NCI-H1417 (cell line): ENCODE measurements around the gene SMIM10L1.

Experiments
- DNase-seq, 3 experiments: peaks; one replicate each; lab custom pipeline; 2025; lab: John Stamatoyannopoulos, UW

SMIM10L1 gene

DNA sequence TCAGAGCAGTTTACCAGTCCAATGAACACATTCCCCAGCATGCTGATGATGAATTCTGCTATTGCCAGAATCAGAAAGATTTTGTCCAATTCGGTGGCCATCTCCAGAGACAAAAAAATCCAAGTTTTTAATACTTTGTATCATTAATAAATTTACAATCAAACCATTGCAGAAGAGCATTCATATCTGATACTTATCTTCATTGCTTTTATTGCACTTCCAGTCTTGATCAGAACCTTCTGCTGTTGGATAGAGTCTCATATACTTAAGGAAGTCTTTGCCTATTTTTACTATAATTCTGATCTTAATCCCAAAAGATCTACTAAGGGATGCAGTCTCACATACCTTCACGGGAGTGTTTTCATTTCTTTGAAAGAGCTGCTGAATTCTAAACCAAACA is 15.8 kb downstream of the SMIM10L1 start, which contains the start of gene TAS2R42:
Gene TAS2R42 (minus strand): TSS at position 101 of the 400 bp plus-strand sequence. CDS start 0 bp downstream, at position 101.
- no peak for DNase-seq

DNA sequence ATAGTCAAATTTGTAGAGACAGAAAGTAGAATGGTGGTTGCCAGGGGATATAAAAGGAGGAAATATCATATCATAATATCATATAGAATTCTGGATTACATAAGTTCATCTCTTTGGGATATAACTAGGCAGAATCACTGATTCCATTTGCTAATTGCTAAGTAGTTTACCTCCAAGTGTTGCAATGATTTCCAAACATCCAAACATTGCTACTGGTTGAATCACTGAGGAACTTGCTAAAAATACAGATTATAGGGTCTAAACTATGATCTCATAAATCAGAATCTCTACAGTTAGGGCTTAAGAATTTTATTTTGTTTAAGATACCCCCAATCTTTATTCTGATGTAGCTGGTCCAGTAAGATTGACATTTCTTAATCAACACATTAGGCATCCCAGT is 31.8 kb downstream of the SMIM10L1 start:
- DNase-seq: no peak

DNA sequence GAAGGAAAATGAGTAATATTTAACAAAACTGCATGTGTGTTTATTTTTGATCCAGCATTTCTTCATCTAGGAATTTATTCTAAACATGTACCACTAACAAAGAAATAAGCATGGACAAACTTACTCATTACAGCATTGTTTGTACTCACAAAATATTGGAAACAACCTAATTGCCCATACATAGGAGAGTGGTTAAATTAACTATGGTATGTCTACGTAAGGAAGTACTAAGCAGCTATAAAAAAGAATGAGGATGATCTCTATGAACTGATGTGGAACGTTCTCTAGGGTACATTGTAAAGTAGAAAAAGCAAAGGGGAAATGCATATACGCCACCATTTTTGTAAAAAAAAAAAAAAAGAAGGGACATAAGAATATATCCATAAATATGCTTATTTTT is 33.2 kb downstream of the SMIM10L1 start:
- no peak for DNase-seq

DNA sequence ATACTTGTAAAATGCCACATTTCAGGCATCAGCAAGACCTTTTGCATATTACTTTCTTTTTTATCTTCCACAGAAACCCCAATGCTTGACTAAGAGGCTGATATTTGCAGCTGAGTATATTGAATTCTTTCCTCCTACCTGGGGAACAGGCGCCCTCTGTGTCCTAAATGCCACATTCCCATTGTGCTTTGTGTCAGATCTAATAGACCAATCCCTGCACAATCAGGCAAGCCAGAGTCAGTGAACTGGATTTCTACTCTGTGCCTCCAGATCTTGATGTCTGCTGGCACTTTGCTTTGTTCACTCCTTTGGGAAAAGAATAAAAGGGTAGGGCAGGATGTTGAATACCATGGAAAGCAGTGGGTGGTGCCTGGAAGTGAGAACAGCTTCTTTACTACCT is 38.1 kb downstream of the SMIM10L1 start:
- DNase-seq: peak in 1 of 3 experiments; percentile 15
